Mesenchymal stem cell (in vitro differentiated cells and primary cell): ENCODE results near the gene CRABP2.

Source experiments
- DNase-seq: peaks from one replicate; pipeline ENCODE4 v3.0.0-alpha.2; 2013
- H2AFZ ChIP-seq: one replicate; pipeline ENCODE4 v1.6.1; 2013; ENCODE audit warnings: low read depth, mild to moderate bottlenecking, control low read depth, inconsistent platforms, low read length, moderate library complexity
- H2AK5ac ChIP-seq: 2 replicates; pipeline ENCODE4 v1.6.1; 2013; ENCODE audit warnings: low read length, moderate library complexity, mild to moderate bottlenecking, inconsistent platforms; ENCODE audit not compliant: severe bottlenecking
- H2BK120ac ChIP-seq: one replicate; pipeline ENCODE4 v1.6.1; 2013; ENCODE audit warnings: low read depth, mild to moderate bottlenecking, inconsistent platforms, low read length, moderate library complexity
- H2BK12ac ChIP-seq, 2 experiments: one replicate each; pipeline ENCODE4 v1.6.1; 2013; ENCODE audit warnings: inconsistent platforms in 2 of 2, low read length in 2 of 2, mild to moderate bottlenecking in 2 of 2, moderate library complexity in 2 of 2, control low read depth in 1 of 2
- H2BK15ac ChIP-seq: one replicate; pipeline ENCODE4 v1.6.1; 2013; ENCODE audit warnings: mild to moderate bottlenecking, low read depth, inconsistent platforms; ENCODE audit not compliant: poor library complexity, severe bottlenecking
- H2BK5ac ChIP-seq: 2 replicates; pipeline ENCODE4 v1.6.1; 2013; ENCODE audit warnings: low read depth, mild to moderate bottlenecking, low read length, control low read depth, inconsistent platforms; ENCODE audit not compliant: poor library complexity, severe bottlenecking
- H3K14ac ChIP-seq, 2 experiments: one replicate each; pipeline ENCODE4 v1.6.1; 2013; ENCODE audit warnings: inconsistent platforms in 2 of 2, low read length in 2 of 2, control low read depth in 1 of 2, mild to moderate bottlenecking in 1 of 2, moderate library complexity in 1 of 2
- H3K18ac ChIP-seq, 2 experiments: one replicate each; pipeline ENCODE4 v1.6.1; 2013; ENCODE audit warnings: inconsistent platforms in 2 of 2, low read length in 2 of 2, control low read depth in 1 of 2, low read depth in 1 of 2, mild to moderate bottlenecking in 1 of 2
- H3K23ac ChIP-seq, 2 experiments: one replicate each; pipeline ENCODE4 v1.6.1; 2013; ENCODE audit warnings: inconsistent platforms in 2 of 2, low read length in 2 of 2, mild to moderate bottlenecking in 2 of 2, moderate library complexity in 2 of 2, control low read depth in 1 of 2
- H3K27ac ChIP-seq: 2 replicates; pipeline ENCODE4 v1.5.1; 2013; ENCODE audit warnings: mild to moderate bottlenecking, moderate library complexity, low read length, control low read depth, inconsistent platforms; ENCODE audit not compliant: poor library complexity, severe bottlenecking
- H3K27me3 ChIP-seq, 2 experiments: 2 replicates each; pipeline versions ENCODE4 v1.6.1 to v1.7.0; 2013; ENCODE audit warnings: low read length in 2 of 2, mild to moderate bottlenecking in 2 of 2, moderate library complexity in 2 of 2, control low read depth in 1 of 2, inconsistent platforms in 1 of 2; ENCODE audit not compliant: control insufficient read depth in 1 of 2, insufficient read depth in 1 of 2
- H3K36me3 ChIP-seq, 2 experiments: 2 replicates each; pipeline versions ENCODE4 v1.6.1 to v1.7.0; 2013; ENCODE audit warnings: low read length in 2 of 2, control low read depth in 1 of 2, inconsistent platforms in 1 of 2, low read depth in 1 of 2, mild to moderate bottlenecking in 1 of 2; ENCODE audit not compliant: insufficient read depth in 2 of 2, control insufficient read depth in 1 of 2
- H3K4ac ChIP-seq, 2 experiments: one replicate each; pipeline ENCODE4 v1.6.1; 2013; ENCODE audit warnings: inconsistent platforms in 2 of 2, low read length in 2 of 2, mild to moderate bottlenecking in 2 of 2, moderate library complexity in 2 of 2, control low read depth in 1 of 2, low read depth in 1 of 2
- H3K4me1 ChIP-seq: 2 replicates; pipeline ENCODE4 v1.6.1; 2013; ENCODE audit warnings: low read depth, low read length, control low read depth; ENCODE audit not compliant: control insufficient read depth, insufficient read depth
- H3K4me2 ChIP-seq: 2 replicates; pipeline ENCODE4 v1.6.1; 2013; ENCODE audit warnings: low read length, mild to moderate bottlenecking, inconsistent platforms; ENCODE audit not compliant: poor library complexity, severe bottlenecking
- H3K4me3 ChIP-seq, 2 experiments: 2 replicates each; pipeline versions ENCODE4 v1.5.1 to v1.7.0; 2013; ENCODE audit warnings: low read length in 2 of 2, mild to moderate bottlenecking in 2 of 2, control low read depth in 1 of 2, low read depth in 1 of 2; ENCODE audit not compliant: insufficient read depth in 1 of 2
- H3K79me1 ChIP-seq: replicated peaks from 2 replicates; pipeline ENCODE4 v1.6.1; 2013; ENCODE audit warnings: mild to moderate bottlenecking, control low read depth, low read length, inconsistent platforms; ENCODE audit not compliant: poor library complexity, severe bottlenecking
- H3K9ac ChIP-seq: 2 replicates; pipeline ENCODE4 v1.7.0; 2013; ENCODE audit warnings: mild to moderate bottlenecking, low read length, moderate library complexity
- H3K9me3 ChIP-seq: 2 replicates; pipeline ENCODE4 v1.7.0; 2013; ENCODE audit warnings: mild to moderate bottlenecking, low read length; ENCODE audit not compliant: control insufficient read depth
- H4K8ac ChIP-seq: one replicate; pipeline ENCODE4 v1.6.1; 2013; ENCODE audit warnings: inconsistent platforms, mild to moderate bottlenecking, low read length, moderate library complexity
- H4K91ac ChIP-seq: one replicate; pipeline ENCODE4 v1.6.1; 2013; ENCODE audit warnings: mild to moderate bottlenecking, low read length, inconsistent platforms
- WGBS: methylation state at CpG from one replicate; pipeline ENCODE4 v1.1.7; 2013; ENCODE audit warnings: mixed read lengths; 5-methylcytosine and 5-hydroxymethylcytosine counted together

Gene CRABP2

DNA sequence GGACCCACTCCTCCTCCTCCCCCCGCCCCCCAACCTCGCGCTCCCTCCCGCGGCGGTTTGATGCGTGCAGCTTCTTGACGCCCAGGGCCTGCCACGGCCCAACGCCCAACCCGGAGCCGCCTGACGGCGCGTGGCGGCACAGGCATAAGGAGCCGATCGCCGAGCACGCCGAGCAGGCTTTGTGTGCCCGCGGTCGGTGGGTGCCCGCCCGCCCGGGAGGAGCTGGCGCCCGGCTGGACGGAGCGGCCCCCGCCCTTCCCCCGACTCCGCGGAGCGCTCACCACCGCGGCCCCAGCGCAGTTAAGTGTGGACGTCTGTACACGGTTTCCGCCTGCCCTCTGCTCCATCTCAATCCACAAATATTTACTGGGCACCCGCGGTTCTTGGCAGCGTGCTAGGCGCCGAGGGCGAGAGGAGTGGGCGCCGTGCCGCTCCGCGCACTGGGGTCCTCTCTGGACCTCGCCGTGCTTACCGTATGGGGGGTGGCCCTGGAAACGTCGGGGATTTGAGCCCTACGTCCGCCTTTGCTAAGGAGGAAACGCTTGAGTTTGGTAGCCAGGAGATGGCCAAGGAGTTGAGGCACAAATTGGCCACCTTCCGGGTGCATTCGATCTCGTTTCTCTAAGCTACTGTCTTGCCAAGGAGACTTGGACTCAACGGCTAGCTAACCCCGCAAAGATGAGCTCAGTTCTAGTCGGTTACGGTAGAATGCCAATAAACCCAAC, 46.5 kb upstream of the CRABP2 start:
- peaks cover 9% of the 10 kb centered on the region for H3K79me1 ChIP-seq
- H3K14ac ChIP-seq, result peak overlapping the region in 1 of 2 experiments; percentile 98
- no peaks in the 10 kb centered on the region for H3K9me3 ChIP-seq
- DNase-seq, result peak; percentile 97
- H3K4me2 ChIP-seq, result peak overlapping the region; percentile 82
- H2BK12ac ChIP-seq, result peak overlapping the region; percentile 38 to 85
- H3K4me1 ChIP-seq, result peaks cover 29% of the 10 kb centered on the region
- peak overlapping the region; percentile 84 to 97 for H3K4me3 ChIP-seq
- H3K4ac ChIP-seq, result peak overlapping the region; percentile 90 to 92
- H2AFZ ChIP-seq, result peak overlapping the region; percentile 60
- H3K27ac ChIP-seq, result peak overlapping the region; percentile 77
- peak overlapping the region in 1 of 2 experiments; percentile 66 for H3K23ac ChIP-seq
- under 1% methylated on average over 53 of the region's 68 CpGs for WGBS
- H3K36me3 ChIP-seq, result peaks cover 3 to 11% of the 10 kb centered on the region in 2 experiments
- peak overlapping the region; percentile 98 for H3K9ac ChIP-seq
- H4K91ac ChIP-seq, result peak overlapping the region; percentile 83
- H3K27me3 ChIP-seq, result no peaks in the 10 kb centered on the region
- H4K8ac ChIP-seq, result peak overlapping the region; percentile 93
- peak overlapping the region; percentile 44 for H2AK5ac ChIP-seq
- peak overlapping the region; percentile 77 for H2BK120ac ChIP-seq
- peak overlapping the region; percentile 95 to 100 for H3K18ac ChIP-seq
- peak overlapping the region; percentile 95 for H2BK15ac ChIP-seq
- H2BK5ac ChIP-seq, result peak overlapping the region; percentile 15

DNA sequence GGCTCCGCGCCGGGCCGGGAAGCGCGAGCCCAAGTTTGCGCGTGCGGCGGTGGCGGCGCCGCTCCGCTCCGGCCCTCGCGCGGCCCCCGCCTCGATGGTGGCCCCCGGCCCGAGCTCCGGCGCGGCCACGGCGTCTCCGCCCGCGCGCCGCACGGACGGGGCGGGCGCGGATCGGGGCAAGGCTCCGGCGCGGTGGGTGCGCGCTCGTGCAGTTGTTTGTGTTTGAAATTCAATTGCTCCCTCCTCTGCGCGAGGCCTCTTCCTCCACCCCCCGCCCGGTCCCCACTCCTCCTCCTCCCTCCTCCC, 46.0 kb upstream of the CRABP2 start, which contains the start of gene HDGF:
Gene HDGF (minus strand): TSS at position 225 of the 306 bp plus-strand sequence. CDS start 246 bp downstream, outside the sequence.
- Histone ChIP-seq H2AFZ (peak within 1 kb of the TSS; percentile 60), H2BK5ac (peak within 1 kb of the TSS; percentile 74), H4K91ac (peak within 1 kb of the TSS; percentile 95), H3K4me1 (peaks cover 30% of the 10 kb centered on the region), H3K18ac (peak within 1 kb of the TSS; percentile 97 to 100), H2BK120ac (peak within 1 kb of the TSS; percentile 98), H2BK15ac (peak within 1 kb of the TSS; percentile 95), H3K79me1 (peaks cover 9% of the 10 kb centered on the region), H3K36me3 (peaks cover 3 to 11% of the 10 kb centered on the region in 2 experiments), H3K14ac (peak within 1 kb of the TSS; percentile 2 to 98), H2AK5ac (peak within 1 kb of the TSS; percentile 99), H3K9ac (peak within 1 kb of the TSS; percentile 98), H3K27me3 (no peaks in the 10 kb centered on the region), H3K4me3 (peak within 1 kb of the TSS; percentile 84 to 97), H3K4me2 (peak within 1 kb of the TSS; percentile 90), H3K4ac (peak within 1 kb of the TSS; percentile 96 to 99), H2BK12ac (peak within 1 kb of the TSS; percentile 38 to 92), H3K9me3 (no peaks in the 10 kb centered on the region), H3K27ac (peak within 1 kb of the TSS; percentile 90), H4K8ac (peak within 1 kb of the TSS; percentile 93), H3K23ac (peak within 1 kb of the TSS; percentile 91 to 99)
- 0% methylated on average over 4 of the region's 48 CpGs for WGBS
- no peak for DNase-seq

DNA sequence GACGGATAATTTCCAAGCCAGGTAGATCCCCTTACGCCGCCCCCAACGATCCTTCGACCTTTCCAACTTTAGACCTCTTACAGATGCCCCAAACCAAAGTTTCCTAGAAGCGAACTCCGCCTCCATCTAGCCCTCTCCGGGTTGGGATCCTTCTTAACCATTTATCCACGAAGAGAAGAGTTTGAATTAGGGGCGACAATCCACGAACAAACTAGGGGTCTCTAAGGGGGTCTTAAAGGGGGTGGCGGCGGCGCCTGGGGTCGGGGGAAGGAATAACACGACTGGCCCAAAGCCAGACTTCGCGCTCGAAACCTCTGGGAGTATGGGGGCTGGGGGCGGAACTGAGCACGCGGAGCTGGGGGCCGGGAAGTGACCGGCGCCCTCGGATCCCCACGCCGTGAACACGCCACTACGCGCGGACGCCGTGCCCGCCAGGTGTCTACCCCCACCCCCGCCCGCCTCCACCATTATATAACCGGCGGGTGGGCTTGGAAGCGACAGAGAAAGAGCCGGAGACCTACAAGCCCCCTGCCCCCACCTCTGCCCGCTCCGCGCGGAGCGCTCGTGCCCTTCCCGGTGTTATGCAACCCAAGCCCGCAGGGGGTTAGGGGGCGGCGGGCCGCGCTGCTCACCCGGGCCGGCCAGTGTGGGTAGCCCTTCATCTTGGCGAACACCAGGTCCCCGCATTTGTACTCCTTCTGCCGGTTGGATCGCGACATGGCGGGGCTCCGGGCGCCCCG, 45.5 kb upstream of the CRABP2 start:
- H4K8ac ChIP-seq, result peak overlapping the region; percentile 90
- H3K9me3 ChIP-seq, result no peaks in the 10 kb centered on the region
- H3K27me3 ChIP-seq, result no peaks in the 10 kb centered on the region
- peak overlapping the region; percentile 84 to 90 for H3K4me3 ChIP-seq
- no peak overlapping the region for H2AFZ ChIP-seq
- peak overlapping the region; percentile 74 for H2BK5ac ChIP-seq
- peak overlapping the region; percentile 99 for H2AK5ac ChIP-seq
- peak overlapping the region; percentile 98 for H2BK120ac ChIP-seq
- H3K4me2 ChIP-seq, result peak overlapping the region; percentile 90
- peak overlapping the region; percentile 97 to 98 for H3K18ac ChIP-seq
- H3K4me1 ChIP-seq, result peaks cover 33% of the 10 kb centered on the region
- peaks cover 9% of the 10 kb centered on the region for H3K79me1 ChIP-seq
- peak overlapping the region; percentile 91 to 99 for H3K23ac ChIP-seq
- peak overlapping the region; percentile 95 for H4K91ac ChIP-seq
- peak overlapping the region; percentile 64 for H2BK15ac ChIP-seq
- peak overlapping the region; percentile 2 to 56 for H3K14ac ChIP-seq
- WGBS, result 2% methylated on average over 37 of the region's 64 CpGs
- peak overlapping the region; percentile 96 to 99 for H3K4ac ChIP-seq
- peak overlapping the region; percentile 90 for H3K27ac ChIP-seq
- peak overlapping the region; percentile 14 to 92 for H2BK12ac ChIP-seq
- peak overlapping the region; percentile 94 for H3K9ac ChIP-seq
- H3K36me3 ChIP-seq, result peaks cover 3 to 11% of the 10 kb centered on the region in 2 experiments
- DNase-seq, result peak; percentile 62
